C4-2B (cell line): Measurements from ENCODE around the gene TMUB1.
A peak's percentile ranks its signal among the peaks of the same experiment; 100 is the strongest.

Experiments used
- H3K27ac ChIP-seq: fragments of 450-650 bp; 2 replicates; pipeline ENCODE4 v1.5.1; 2017
- CTCF ChIP-seq: fragments of 450-650 bp; conservative IDR thresholded peaks from 2 replicates; pipeline ENCODE4 v1.5.1; 2017; ENCODE audit warnings: mild to moderate bottlenecking
- ZFX ChIP-seq: fragments of 450-650 bp; IDR thresholded peaks from 2 replicates; pipeline ENCODE4 v1.6.1; 2017

TMUB1 gene

GRCh38 chr7:151115836-151116418 lies 32.6 kb upstream of the TMUB1 start:
- H3K27ac ChIP-seq: peak overlapping the region; percentile 7; the same call in 1 of the 2 replicates
- TF ChIP-seq CTCF (no peak), ZFX (no peak)

- peak overlapping the region; percentile 69 for H3K27ac ChIP-seq
- TF ChIP-seq CTCF (peak; percentile 31), ZFX (peak; percentile 3; the same call in 1 of the 2 replicates)
Observed at GRCh38 chr7:151115121-151115835, 32.0 kb upstream of the TMUB1 start.

- TF ChIP-seq ZFX (peak; percentile 54; the same call in 1 of the 2 replicates), CTCF (peak; percentile 49)
- H3K27ac ChIP-seq: peak overlapping the region; percentile 69
Observed at GRCh38 chr7:151114151-151115090, 31.1 kb upstream of the TMUB1 start.

GRCh38 chr7:151113344-151114150 lies 30.3 kb upstream of the TMUB1 start:
- peak overlapping the region; percentile 69 for H3K27ac ChIP-seq
- TF ChIP-seq CTCF (no peak), ZFX (no peak)

GRCh38 chr7:151110941-151111645 lies 27.8 kb upstream of the TMUB1 start:
- peak overlapping the region; percentile 69 for H3K27ac ChIP-seq
- TF ChIP-seq CTCF: peak; percentile 97
- no peak for TF ChIP-seq ZFX

- no peak for TF ChIP-seq CTCF
- no peak overlapping the region; the same call in 1 of the 2 replicates for H3K27ac ChIP-seq
Observed at GRCh38 chr7:151110236-151110940, 27.1 kb upstream of the TMUB1 start.
